LNCAP (cell line): ENCODE data around the gene ANXA6.

Experiments used
- TF ChIP-seq, protein P1 (sequence below): fragments of 450-650 bp; IDR thresholded peaks from 2 replicates; pipeline ENCODE4 v1.5.1; 2017; ENCODE audit warnings: mild to moderate bottlenecking

The ANXA6 gene

GRCh38 chr5:151154931-151155774 is 2.4 kb downstream of the ANXA6 start:
- TF ChIP-seq, protein P1, sequence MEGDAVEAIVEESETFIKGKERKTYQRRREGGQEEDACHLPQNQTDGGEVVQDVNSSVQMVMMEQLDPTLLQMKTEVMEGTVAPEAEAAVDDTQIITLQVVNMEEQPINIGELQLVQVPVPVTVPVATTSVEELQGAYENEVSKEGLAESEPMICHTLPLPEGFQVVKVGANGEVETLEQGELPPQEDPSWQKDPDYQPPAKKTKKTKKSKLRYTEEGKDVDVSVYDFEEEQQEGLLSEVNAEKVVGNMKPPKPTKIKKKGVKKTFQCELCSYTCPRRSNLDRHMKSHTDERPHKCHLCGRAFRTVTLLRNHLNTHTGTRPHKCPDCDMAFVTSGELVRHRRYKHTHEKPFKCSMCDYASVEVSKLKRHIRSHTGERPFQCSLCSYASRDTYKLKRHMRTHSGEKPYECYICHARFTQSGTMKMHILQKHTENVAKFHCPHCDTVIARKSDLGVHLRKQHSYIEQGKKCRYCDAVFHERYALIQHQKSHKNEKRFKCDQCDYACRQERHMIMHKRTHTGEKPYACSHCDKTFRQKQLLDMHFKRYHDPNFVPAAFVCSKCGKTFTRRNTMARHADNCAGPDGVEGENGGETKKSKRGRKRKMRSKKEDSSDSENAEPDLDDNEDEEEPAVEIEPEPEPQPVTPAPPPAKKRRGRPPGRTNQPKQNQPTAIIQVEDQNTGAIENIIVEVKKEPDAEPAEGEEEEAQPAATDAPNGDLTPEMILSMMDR: no peak

GRCh38 chr5:151153766-151154272 is 3.8 kb downstream of the ANXA6 start:
- TF ChIP-seq, protein P1: no peak

DNA sequence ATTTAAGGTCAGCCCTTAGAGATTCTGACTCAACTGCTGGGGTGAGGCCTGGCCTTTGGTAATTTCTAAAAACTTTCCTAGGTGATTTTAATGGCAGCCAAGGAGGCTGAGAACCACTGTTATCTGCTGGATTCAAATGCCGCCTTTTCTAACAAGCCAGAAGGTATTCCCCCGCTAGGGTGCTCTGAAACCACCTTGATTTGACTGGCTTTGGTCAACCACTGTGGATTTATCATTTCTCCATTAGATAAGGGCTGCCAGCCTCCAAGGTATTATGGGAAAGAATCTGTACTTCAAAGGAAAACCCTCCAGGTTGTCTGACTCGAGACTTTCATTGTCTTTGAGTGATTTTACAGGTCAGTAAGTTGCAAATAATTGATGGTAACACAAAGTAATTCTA is 4.3 kb downstream of the ANXA6 start:
- TF ChIP-seq, protein P1: no peak

DNA sequence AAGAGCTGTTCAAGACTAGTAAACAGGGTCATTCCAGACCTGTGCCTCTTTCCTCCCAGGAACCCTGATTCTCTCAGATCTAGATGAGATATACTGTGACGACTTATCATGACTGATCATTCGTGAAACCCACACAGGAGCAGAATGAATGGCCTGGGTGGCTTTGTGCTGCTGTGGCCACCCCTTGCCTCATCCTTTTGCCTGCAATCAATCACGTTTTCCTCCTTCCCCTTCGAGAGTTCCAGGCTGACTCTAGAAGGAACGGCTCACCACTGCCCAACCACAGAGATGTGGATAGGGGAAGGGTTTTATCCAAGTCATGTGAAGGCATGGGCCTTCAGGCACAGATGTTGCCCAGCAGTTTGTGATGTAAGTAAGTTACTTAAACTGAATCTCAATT is 5.8 kb downstream of the ANXA6 start:
- TF ChIP-seq, protein P1: no peak

DNA sequence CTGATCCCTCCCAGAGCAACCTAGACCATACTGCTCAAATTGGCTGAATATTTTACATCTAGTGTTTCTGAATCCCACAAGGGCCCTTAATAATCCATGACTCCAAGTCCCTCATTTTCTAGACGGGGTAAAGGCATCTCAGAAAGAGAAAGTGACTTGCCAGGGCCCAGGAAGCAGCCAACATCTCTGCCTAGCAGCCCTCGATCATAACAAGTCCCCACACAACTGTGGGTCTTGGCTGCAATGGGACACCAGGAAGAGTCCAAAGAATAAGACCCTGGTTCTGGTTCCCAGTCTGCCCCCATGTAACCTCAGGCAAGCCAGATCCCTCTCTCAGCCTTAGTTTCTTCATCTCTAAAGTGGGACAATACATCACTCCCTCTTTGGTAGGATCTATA is 6.3 kb downstream of the ANXA6 start:
- TF ChIP-seq, protein P1: no peak

DNA sequence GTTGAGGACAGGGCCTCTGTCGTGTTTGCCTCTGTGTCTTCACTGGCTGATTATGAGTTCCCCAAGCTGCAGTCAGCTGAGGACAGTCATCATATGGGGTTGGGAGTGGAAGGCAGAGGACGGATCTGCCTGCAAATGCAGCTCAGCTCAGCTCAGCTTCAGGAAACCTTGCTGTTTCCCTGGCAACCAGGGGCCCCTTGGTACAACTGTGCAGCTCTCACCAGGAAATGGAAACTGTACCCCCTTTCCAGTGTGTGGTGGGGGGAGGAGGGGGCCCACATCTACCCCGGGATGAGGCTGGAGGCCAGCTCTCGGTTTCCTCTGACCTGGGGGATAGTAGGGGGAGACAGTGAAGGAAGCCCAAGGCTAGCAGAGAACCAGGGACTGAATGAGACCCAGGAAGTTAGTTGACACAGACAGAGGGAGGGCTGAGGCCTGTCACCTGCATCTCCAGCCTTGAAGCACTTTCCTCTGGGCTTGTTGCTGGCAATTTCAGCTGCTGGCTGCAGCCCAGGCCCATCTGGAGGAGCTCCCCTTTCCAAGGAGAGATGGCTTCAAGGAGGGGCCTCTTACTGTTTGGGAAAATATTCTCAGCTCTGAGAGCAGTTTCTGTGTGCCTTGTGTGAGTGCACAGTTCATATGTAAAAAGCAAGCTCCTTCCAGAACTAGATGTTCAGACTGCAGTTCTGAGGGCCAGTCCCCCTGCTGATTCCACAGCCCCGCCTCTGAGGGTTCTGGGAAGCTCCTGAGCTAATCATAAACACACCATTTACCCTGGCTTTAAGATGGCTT is 6.9 kb downstream of the ANXA6 start:
- TF ChIP-seq, protein P1: no peak

GRCh38 chr5:151148583-151148982 is 9.0 kb downstream of the ANXA6 start:
- TF ChIP-seq, protein P1: no peak
